HT1080 (cell line): ENCODE measurements around the gene ERH. TPM values are rescaled to one million over a fixed set of nuclear protein-coding genes. Genes with fewer than 3 reads are reported as not detected.

Source experiments
- total RNA-seq: library from RNA; depleted of rRNA; stranded (reverse); fragments of >200 nt; shearing (Covaris generic); gene quantifications from 2 replicates; pipeline ENCODE4 v1.2.3, GENCODE V29; 2014; rRNA removed

ERH gene
- total RNA-seq, 1 experiment from 2014 or later = 565 TPM

Other genes starting within 250 kb of the ERH start
- gene DCAF5, start 245.2 kb downstream of the ERH start, total RNA-seq = 7.7 and 9.5 TPM in 2 replicates
- gene EXD2, start 206.8 kb downstream of the ERH start, total RNA-seq = 11.1 and 13.5 TPM in 2 replicates
- 7.8 and 12.6 TPM in 2 replicates for gene GALNT16, start 138.1 kb downstream of the ERH start, total RNA-seq
- gene SLC39A9, start 393 bp upstream of the ERH start, total RNA-seq = 74.7 and 85.0 TPM in 2 replicates
- not detected in 2 replicates for gene PLEKHD1, start 86.4 kb upstream of the ERH start, total RNA-seq
- not detected in 2 replicates for gene CCDC177, start 176.6 kb upstream of the ERH start, total RNA-seq
- 2.7 and 4.3 TPM in 2 replicates for gene SUSD6, start 213.3 kb upstream of the ERH start, total RNA-seq